Osteoblast (primary cell): ENCODE results near the gene EML1. TPM values are rescaled to one million over a fixed set of nuclear protein-coding genes. Genes with fewer than 3 reads are reported as not detected.

Source experiments
- DNase-seq: peaks from one replicate; pipeline ENCODE4 v3.0.0; 2011; ENCODE audit warnings: low spot score, mixed read lengths; ENCODE audit not compliant: insufficient read length; ENCODE audit errors: missing footprints
- H2AFZ ChIP-seq: 2 replicates; pipeline ENCODE4 v1.6.0; 2011; ENCODE audit warnings: mild to moderate bottlenecking, low read length
- H3K27ac ChIP-seq: 2 replicates; pipeline ENCODE4 v1.5.1; 2011; ENCODE audit warnings: mild to moderate bottlenecking, low read depth, low read length, moderate library complexity
- H3K27me3 ChIP-seq: 2 replicates; pipeline ENCODE4 v1.6.0; 2012; ENCODE audit warnings: mild to moderate bottlenecking, control low read depth, inconsistent platforms, low read length, moderate library complexity; ENCODE audit not compliant: insufficient read depth
- H3K36me3 ChIP-seq: 2 replicates; pipeline ENCODE4 v1.5.1; 2011; ENCODE audit warnings: mild to moderate bottlenecking, low read length, control low read depth, moderate library complexity; ENCODE audit not compliant: insufficient read depth
- H3K4me1 ChIP-seq: 2 replicates; pipeline ENCODE4 v1.5.1; 2011; ENCODE audit warnings: mild to moderate bottlenecking, low read length, control low read depth, moderate library complexity; ENCODE audit not compliant: insufficient read depth
- H3K4me2 ChIP-seq: 2 replicates; pipeline ENCODE4 v1.6.0; 2011; ENCODE audit warnings: mild to moderate bottlenecking, low read length; ENCODE audit not compliant: insufficient read depth
- H3K4me3 ChIP-seq: fragments of 200-600 bp; sonication (generic); 3 replicates; pipeline ENCODE4 v1.5.1; 2012; ENCODE audit warnings: mild to moderate bottlenecking, low read length, inconsistent platforms; ENCODE audit not compliant: insufficient read depth
- H3K79me2 ChIP-seq: 2 replicates; pipeline ENCODE4 v1.6.0; 2012; ENCODE audit warnings: mild to moderate bottlenecking, low read length, control low read depth, inconsistent platforms; ENCODE audit not compliant: insufficient read depth
- H3K9me3 ChIP-seq: 2 replicates; pipeline ENCODE4 v1.5.1; 2011; ENCODE audit warnings: low read depth, low read length, control low read depth
- H4K20me1 ChIP-seq: 2 replicates; pipeline ENCODE4 v1.6.0; 2012; ENCODE audit warnings: mild to moderate bottlenecking, low read length, control low read depth; ENCODE audit not compliant: insufficient read depth
- total RNA-seq: library from RNA; depleted of rRNA; stranded (reverse); fragments of >200 nt; gene quantifications from 2 replicates; pipeline ENCODE4 v1.2.3, GENCODE V29; 2012
- TF ChIP-seq, protein P1 (sequence below): IDR thresholded peaks from 2 replicates; pipeline ENCODE4 v1.5.1; 2011; ENCODE audit warnings: mild to moderate bottlenecking, low read depth, low read length, moderate library complexity; ENCODE audit errors: extremely low read depth

The EML1 gene
- total RNA-seq, 1 donor, result 46.7 TPM

DNA sequence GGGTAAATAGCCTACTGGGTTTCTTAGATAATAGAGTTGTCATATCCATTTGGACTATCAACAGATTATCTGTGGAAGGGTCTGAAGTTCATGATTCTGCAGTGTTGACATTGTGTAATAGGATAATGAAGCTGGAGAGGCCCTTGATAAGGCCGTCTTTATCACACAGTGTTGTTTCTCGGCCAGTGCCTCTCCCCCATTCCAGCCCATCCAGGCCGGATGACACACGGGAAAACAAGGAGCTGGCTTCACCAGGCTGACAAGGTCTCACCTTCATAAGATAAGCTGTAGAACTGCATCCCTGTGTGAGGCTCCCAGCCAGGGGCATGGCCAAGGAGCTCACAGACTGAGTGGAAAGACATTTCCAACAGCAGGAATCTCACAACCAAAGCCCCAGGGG lies 8.7 kb upstream of the EML1 start:
- Histone ChIP-seq H3K9me3 (peaks cover 8% of the 10 kb centered on the region), H3K4me2 (no peak overlapping the region), H3K27ac (no peak overlapping the region), H2AFZ (no peak overlapping the region), H3K36me3 (no peaks in the 10 kb centered on the region), H3K79me2 (no peaks in the 10 kb centered on the region), H3K27me3 (no peaks in the 10 kb centered on the region), H3K4me3 (no peak overlapping the region), H4K20me1 (no peaks in the 10 kb centered on the region), H3K4me1 (peaks cover 2% of the 10 kb centered on the region)
- DNase-seq, result no peak
- TF ChIP-seq, protein P1, sequence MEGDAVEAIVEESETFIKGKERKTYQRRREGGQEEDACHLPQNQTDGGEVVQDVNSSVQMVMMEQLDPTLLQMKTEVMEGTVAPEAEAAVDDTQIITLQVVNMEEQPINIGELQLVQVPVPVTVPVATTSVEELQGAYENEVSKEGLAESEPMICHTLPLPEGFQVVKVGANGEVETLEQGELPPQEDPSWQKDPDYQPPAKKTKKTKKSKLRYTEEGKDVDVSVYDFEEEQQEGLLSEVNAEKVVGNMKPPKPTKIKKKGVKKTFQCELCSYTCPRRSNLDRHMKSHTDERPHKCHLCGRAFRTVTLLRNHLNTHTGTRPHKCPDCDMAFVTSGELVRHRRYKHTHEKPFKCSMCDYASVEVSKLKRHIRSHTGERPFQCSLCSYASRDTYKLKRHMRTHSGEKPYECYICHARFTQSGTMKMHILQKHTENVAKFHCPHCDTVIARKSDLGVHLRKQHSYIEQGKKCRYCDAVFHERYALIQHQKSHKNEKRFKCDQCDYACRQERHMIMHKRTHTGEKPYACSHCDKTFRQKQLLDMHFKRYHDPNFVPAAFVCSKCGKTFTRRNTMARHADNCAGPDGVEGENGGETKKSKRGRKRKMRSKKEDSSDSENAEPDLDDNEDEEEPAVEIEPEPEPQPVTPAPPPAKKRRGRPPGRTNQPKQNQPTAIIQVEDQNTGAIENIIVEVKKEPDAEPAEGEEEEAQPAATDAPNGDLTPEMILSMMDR, result no peak

DNA sequence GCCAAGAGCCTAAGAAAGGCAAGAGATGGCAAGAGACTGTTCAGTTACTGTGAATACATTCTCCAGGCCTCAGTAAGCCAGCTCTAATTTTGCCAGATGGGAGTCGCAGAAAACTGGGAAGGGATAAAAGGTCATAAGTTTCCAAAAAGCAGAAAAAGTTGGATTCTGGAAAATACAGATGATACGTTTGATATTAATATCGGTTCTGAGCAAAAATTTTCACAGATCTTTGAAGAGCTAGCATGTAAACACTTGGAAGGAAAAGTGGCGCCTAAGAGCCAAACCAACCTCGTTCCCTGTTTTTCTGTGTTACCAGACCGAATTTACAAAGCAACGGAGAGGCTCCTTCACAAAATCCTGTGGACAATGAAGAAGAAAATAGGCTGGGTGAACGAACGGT lies 7.8 kb upstream of the EML1 start:
- no peak overlapping the region for H3K4me2 ChIP-seq
- no peak overlapping the region for H3K4me3 ChIP-seq
- no peak for DNase-seq
- peaks cover 4% of the 10 kb centered on the region for H3K9me3 ChIP-seq
- no peak overlapping the region for H2AFZ ChIP-seq
- no peaks in the 10 kb centered on the region for H4K20me1 ChIP-seq
- no peak overlapping the region for H3K27ac ChIP-seq
- no peaks in the 10 kb centered on the region for H3K36me3 ChIP-seq
- no peaks in the 10 kb centered on the region for H3K4me1 ChIP-seq
- H3K27me3 ChIP-seq, result no peaks in the 10 kb centered on the region
- TF ChIP-seq, protein P1, result no peak
- no peaks in the 10 kb centered on the region for H3K79me2 ChIP-seq

DNA sequence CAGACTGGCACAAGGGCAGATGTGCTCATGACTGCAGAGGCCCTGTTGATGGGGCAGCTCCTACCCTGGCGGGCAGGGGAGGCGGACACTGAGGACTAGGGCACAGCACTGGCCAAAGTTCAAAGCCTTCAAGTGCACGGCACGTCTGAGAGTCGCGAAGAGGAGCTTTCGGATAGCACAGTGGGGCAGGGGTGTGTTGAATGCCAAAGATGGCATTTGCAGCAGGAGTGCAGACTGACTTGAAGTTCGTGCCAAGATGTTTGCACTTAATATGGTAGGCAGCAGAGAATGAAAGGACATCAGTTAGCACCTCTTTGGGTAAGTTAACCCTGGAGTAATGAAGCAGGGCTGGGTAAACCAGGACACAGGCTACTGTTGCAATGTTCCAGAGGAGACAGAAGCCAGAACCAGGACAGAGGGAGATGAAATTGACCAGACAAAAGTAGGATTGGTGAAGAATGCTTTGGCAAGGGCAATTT lies 6.7 kb upstream of the EML1 start:
- no peaks in the 10 kb centered on the region for H3K36me3 ChIP-seq
- no peak for DNase-seq
- H3K79me2 ChIP-seq, result no peaks in the 10 kb centered on the region
- H3K4me2 ChIP-seq, result no peak overlapping the region
- no peaks in the 10 kb centered on the region for H3K4me1 ChIP-seq
- H3K27me3 ChIP-seq, result no peaks in the 10 kb centered on the region
- H3K4me3 ChIP-seq, result no peak overlapping the region
- no peaks in the 10 kb centered on the region for H4K20me1 ChIP-seq
- TF ChIP-seq, protein P1, result no peak
- H3K9me3 ChIP-seq, result no peaks in the 10 kb centered on the region
- H3K27ac ChIP-seq, result no peak overlapping the region
- H2AFZ ChIP-seq, result no peak overlapping the region

DNA sequence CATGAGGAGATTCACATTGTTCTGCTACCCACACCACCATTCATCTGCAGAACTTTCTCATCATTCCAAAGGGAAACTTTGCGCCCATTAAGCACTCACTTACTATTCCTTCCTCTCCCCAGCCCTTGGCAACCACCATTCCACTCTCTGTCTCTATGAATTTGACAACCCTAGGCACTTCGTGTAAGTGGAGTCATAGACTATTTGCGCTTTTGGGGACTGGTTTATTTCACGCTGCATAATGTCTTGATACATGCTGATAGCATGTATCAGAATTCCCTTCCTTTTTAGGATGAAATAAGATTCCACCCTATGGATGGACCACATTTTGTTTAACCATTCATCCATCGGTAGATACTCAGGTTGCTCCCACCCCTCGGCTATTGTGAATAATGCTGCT lies 4.5 kb upstream of the EML1 start:
- Histone ChIP-seq H3K4me3 (no peak overlapping the region), H2AFZ (no peak overlapping the region), H3K27ac (no peak overlapping the region), H3K27me3 (no peaks in the 10 kb centered on the region), H3K4me1 (peaks cover 9% of the 10 kb centered on the region), H3K9me3 (no peaks in the 10 kb centered on the region), H4K20me1 (no peaks in the 10 kb centered on the region), H3K79me2 (no peaks in the 10 kb centered on the region), H3K36me3 (no peaks in the 10 kb centered on the region), H3K4me2 (no peak overlapping the region)
- TF ChIP-seq, protein P1, result no peak
- no peak for DNase-seq
